Natural killer cell (primary cell): Measurements from ENCODE around the gene RBMS3. TPM values are rescaled to one million over a fixed set of nuclear protein-coding genes. Genes with fewer than 3 reads are reported as not detected.

Experiments used
- ATAC-seq, 3 donors: fragments of 150-1000 bp in 2 of 3; fragments of 200-7000 bp in 1 of 3; cut with Tn5 transposase; 1 replicate in 1 of 3; 2 replicates in 2 of 3; pipeline ENCODE4 v1.10.0; 2021; ENCODE audit warnings: mild to moderate bottlenecking in 2 of 3, moderate library complexity in 2 of 3
- DNase-seq, 2 donors: peaks; one replicate each; pipeline versions ENCODE4 v3.0.0 to v3.0.0-alpha.2; 2013 to 2021; ENCODE audit warnings: mixed read lengths in 1 of 2
- H3K27ac ChIP-seq: one replicate; pipeline ENCODE4 v1.5.1; 2013; ENCODE audit warnings: mild to moderate bottlenecking, low read length
- H3K27me3 ChIP-seq: one replicate; pipeline ENCODE4 v1.6.1; 2013; ENCODE audit warnings: low read length; ENCODE audit not compliant: control insufficient read depth, insufficient read depth
- H3K36me3 ChIP-seq: one replicate; pipeline ENCODE4 v1.6.1; 2013; ENCODE audit warnings: low read length; ENCODE audit not compliant: control insufficient read depth, insufficient read depth
- H3K4me1 ChIP-seq: one replicate; pipeline ENCODE4 v1.6.1; 2013; ENCODE audit warnings: low read length; ENCODE audit not compliant: control insufficient read depth, insufficient read depth
- H3K4me3 ChIP-seq: one replicate; pipeline ENCODE4 v1.5.1; 2013; ENCODE audit warnings: low read length
- H3K9me3 ChIP-seq: one replicate; pipeline ENCODE4 v1.6.1; 2013; ENCODE audit warnings: low read length; ENCODE audit not compliant: control insufficient read depth, insufficient read depth
- H3K27ac Mint-ChIP-seq, 2 donors: one replicate each; pipeline ENCODE4 v1.8.0; 2022; ENCODE audit warnings: mild to moderate bottlenecking in 2 of 2, mixed read lengths in 2 of 2, moderate library complexity in 1 of 2
- H3K27me3 Mint-ChIP-seq, 2 donors: one replicate each; pipeline ENCODE4 v1.8.0; 2022; ENCODE audit warnings: low read depth in 2 of 2, mixed read lengths in 2 of 2
- H3K36me3 Mint-ChIP-seq: one replicate; pipeline ENCODE4 v1.8.0; 2022; ENCODE audit warnings: mixed read lengths
- H3K4me1 Mint-ChIP-seq, 2 donors: one replicate each; pipeline ENCODE4 v1.8.0; 2022; ENCODE audit warnings: mixed read lengths in 2 of 2
- H3K4me3 Mint-ChIP-seq: one replicate; pipeline ENCODE4 v1.8.0; 2022; ENCODE audit warnings: mild to moderate bottlenecking, moderate library complexity, mixed read lengths
- H3K9me3 Mint-ChIP-seq, 2 donors: one replicate each; pipeline ENCODE4 v1.8.0; 2022; ENCODE audit warnings: mixed read lengths in 2 of 2
- CTCF ChIP-seq: fragments of 200-600 bp; IDR thresholded peaks from one replicate; pipeline ENCODE4 v1.8.0; 2022; ENCODE audit warnings: antibody characterized with exemption
- WGBS: methylation state at CpG from one replicate; pipeline ENCODE4 v1.1.7; 2013; ENCODE audit warnings: missing lambda C conversion rate; ENCODE audit not compliant: insufficient coverage; 5-methylcytosine and 5-hydroxymethylcytosine counted together
- intact Hi-C: fragments of 100-400 bp; cut with micrococcal nuclease; formaldehyde crosslinking; loops from one replicate; pipeline ENCODE4 v1.14.2; 2022
- total RNA-seq, 4 donors: library from RNA; stranded (reverse); fragments of 120-200 nt in 1 of 4; gene quantifications; one replicate each; pipeline versions ENCODE4 v1.2.3 to v1.2.4, GENCODE V29; 2013 to 2022

RBMS3 gene
- total RNA-seq, 3 donors from 2014 or later (not counting 1 experiment from before 2014, with no cell fraction given), result 0.16 TPM; not detected in 2

- no peaks in the 10 kb centered on the region for H3K27me3 Mint-ChIP-seq
- ATAC-seq, result no peak
- WGBS, result 93% methylated on average over 1 of the region's 3 CpGs
Observed at GRCh38 chr3:29552051-29552450, 271.2 kb downstream of the RBMS3 start.

GRCh38 chr3:29554566-29554965 is 273.7 kb downstream of the RBMS3 start:
- Mint-ChIP-seq H3K4me1 (no peaks in the 10 kb centered on the region), H3K27ac (no peak overlapping the region), H3K4me3 (no peak overlapping the region), H3K36me3 (peaks cover 6% of the 10 kb centered on the region), H3K9me3 (peaks cover 12 to 13% of the 10 kb centered on the region in 2 donors), H3K27me3 (no peaks in the 10 kb centered on the region)
- WGBS, result no CpG with 5 or more reads among the region's 2 CpGs
- Histone ChIP-seq H3K36me3 (no peaks in the 10 kb centered on the region), H3K9me3 (no peaks in the 10 kb centered on the region), H3K4me3 (no peak overlapping the region), H3K4me1 (no peaks in the 10 kb centered on the region), H3K27ac (no peak overlapping the region), H3K27me3 (no peaks in the 10 kb centered on the region)
- TF ChIP-seq CTCF, result no peak
- ATAC-seq, result no peak
- intact Hi-C loops, result no loop called here
- no peak for DNase-seq

More at GRCh38 chr3:29552051-29552450, 271.2 kb downstream of the RBMS3 start:
- Histone ChIP-seq H3K36me3 (no peaks in the 10 kb centered on the region), H3K4me3 (no peak overlapping the region), H3K9me3 (no peaks in the 10 kb centered on the region), H3K27me3 (no peaks in the 10 kb centered on the region), H3K4me1 (no peaks in the 10 kb centered on the region), H3K27ac (no peak overlapping the region)
- TF ChIP-seq CTCF, result no peak
- no peaks in the 10 kb centered on the region for H3K36me3 Mint-ChIP-seq
- intact Hi-C loops, result no loop called here
- H3K4me3 Mint-ChIP-seq, result no peak overlapping the region
- H3K27ac Mint-ChIP-seq, result no peak overlapping the region
- DNase-seq, result no peak
- no peaks in the 10 kb centered on the region for H3K4me1 Mint-ChIP-seq
- H3K9me3 Mint-ChIP-seq, result peaks cover 10 to 11% of the 10 kb centered on the region in 2 donors

- Mint-ChIP-seq H3K36me3 (peaks cover 6% of the 10 kb centered on the region), H3K27me3 (no peaks in the 10 kb centered on the region), H3K9me3 (peaks cover 10 to 12% of the 10 kb centered on the region in 2 donors), H3K4me3 (no peak overlapping the region), H3K27ac (no peak overlapping the region), H3K4me1 (no peaks in the 10 kb centered on the region)
- ATAC-seq (no peak), DNase-seq (no peak)
- no peaks in the 10 kb centered on the region for H3K4me1 ChIP-seq
- intact Hi-C loops, result no loop called here
- H3K4me3 ChIP-seq, result no peak overlapping the region
- no peak overlapping the region for H3K27ac ChIP-seq
- no peaks in the 10 kb centered on the region for H3K9me3 ChIP-seq
- no peaks in the 10 kb centered on the region for H3K27me3 ChIP-seq
- no peaks in the 10 kb centered on the region for H3K36me3 ChIP-seq
- TF ChIP-seq CTCF, result no peak
- WGBS, result no CpG with 5 or more reads among the region's 2 CpGs
Observed at GRCh38 chr3:29555590-29555989, 274.7 kb downstream of the RBMS3 start.

GRCh38 chr3:29557186-29557585 is 276.3 kb downstream of the RBMS3 start:
- DNase-seq (no peak), ATAC-seq (no peak)
- WGBS, result 80% methylated on average over 2 of the region's 2 CpGs
- no peaks in the 10 kb centered on the region for H3K27me3 ChIP-seq
- Mint-ChIP-seq H3K27ac (no peak overlapping the region), H3K27me3 (no peaks in the 10 kb centered on the region), H3K4me3 (no peak overlapping the region), H3K9me3 (peaks cover 9% of the 10 kb centered on the region in 2 donors), H3K4me1 (no peaks in the 10 kb centered on the region), H3K36me3 (peaks cover 6% of the 10 kb centered on the region)
- no peak for TF ChIP-seq CTCF
- H3K36me3 ChIP-seq, result no peaks in the 10 kb centered on the region
- H3K4me1 ChIP-seq, result no peaks in the 10 kb centered on the region
- H3K27ac ChIP-seq, result no peak overlapping the region
- intact Hi-C loops, result no loop called here
- H3K4me3 ChIP-seq, result no peak overlapping the region
- H3K9me3 ChIP-seq, result no peaks in the 10 kb centered on the region
